HFFc6 (cell line): Measurements from ENCODE around the gene TGIF1. TPM values are rescaled to one million over a fixed set of nuclear protein-coding genes. Genes with fewer than 3 reads are reported as not detected.

Experiments used
- DNase-seq: peaks from one replicate; pipeline ENCODE4 v3.0.0-alpha.2; 2018
- H3K27ac Mint-ChIP-seq: 2 replicates; pipeline ENCODE4 v1.8.0; 2020; ENCODE audit warnings: mild to moderate bottlenecking, mixed read lengths
- H3K27me3 Mint-ChIP-seq: 2 replicates; pipeline ENCODE4 v1.8.0; 2021; ENCODE audit warnings: mild to moderate bottlenecking, moderate library complexity, mixed read lengths; ENCODE audit not compliant: insufficient read depth
- H3K36me3 Mint-ChIP-seq: 2 replicates; pipeline ENCODE4 v1.8.0; 2021; ENCODE audit warnings: low read depth, mixed read lengths
- H3K4me1 Mint-ChIP-seq: 2 replicates; pipeline ENCODE4 v1.8.0; 2020; ENCODE audit warnings: low read depth, mixed read lengths
- H3K4me3 Mint-ChIP-seq: 2 replicates; pipeline ENCODE4 v1.8.0; 2020; ENCODE audit warnings: mild to moderate bottlenecking, moderate library complexity, mixed read lengths
- H3K9me3 Mint-ChIP-seq: 2 replicates; pipeline ENCODE4 v1.8.0; 2020; ENCODE audit warnings: mild to moderate bottlenecking, mixed read lengths
- total RNA-seq, 6 experiments: library from RNA; stranded (reverse); fragmentation: NEBNext Ultra II Directional; extraction: Animal tissue kit (Norgen Biotek cat#: 25700); gene quantifications; 2 replicates in 1 of 6; 3 replicates in 5 of 6; pipeline ENCODE4 v1.2.3, GENCODE V29; 2021
- TF ChIP-seq, protein P1 (sequence below): fragments of 200-600 bp; sonication (generic); IDR thresholded peaks from 2 replicates; pipeline ENCODE4 v1.5.0; 2021; ENCODE audit warnings: antibody characterized with exemption, mild to moderate bottlenecking

TGIF1 gene
- total RNA-seq, 6 experiments from 2014 or later, result 41.3 to 59.9 (median 55.8) TPM

DNA sequence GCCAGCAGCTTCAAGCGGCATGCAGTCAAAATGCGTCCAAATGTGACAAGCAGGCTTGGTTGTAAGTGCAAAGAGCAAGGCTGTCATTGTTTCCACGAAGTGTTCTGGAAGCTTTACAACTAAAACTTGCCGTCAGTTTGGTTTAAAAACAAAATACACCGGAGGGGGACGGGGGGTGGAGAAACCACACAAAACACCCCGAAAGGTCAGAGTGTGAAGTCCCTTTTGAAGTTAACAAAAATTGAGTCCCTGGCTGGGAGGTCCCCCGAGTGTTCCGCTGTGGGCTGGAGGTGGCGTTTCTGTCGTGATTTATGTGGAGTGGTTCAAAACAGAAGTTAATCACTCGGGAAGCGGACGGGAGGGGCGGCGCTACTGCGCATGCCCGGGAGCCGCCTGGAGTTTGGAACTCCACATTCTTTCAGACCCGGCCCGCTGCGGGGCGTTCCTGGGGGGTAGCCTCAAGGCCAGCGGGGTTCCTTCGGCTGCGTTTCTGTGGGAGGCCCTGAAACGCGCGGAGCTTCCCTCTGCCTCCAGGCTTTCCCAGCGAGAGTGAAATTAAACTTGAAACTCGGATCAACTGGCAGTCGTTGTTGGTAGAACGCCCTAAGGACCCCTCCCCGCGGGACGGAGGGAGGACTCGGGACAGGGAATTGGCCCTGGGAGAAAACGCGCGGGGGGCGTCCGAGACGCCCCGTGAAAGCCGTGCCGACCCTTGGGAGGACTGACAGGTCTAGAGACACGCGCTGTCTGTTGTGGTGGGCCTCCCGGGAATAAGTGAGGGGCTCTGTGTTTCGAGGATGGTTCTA lies 1.4 kb downstream of the TGIF1 start:
- H3K27me3 Mint-ChIP-seq, result peaks cover 30% of the 10 kb centered on the region
- DNase-seq, result peak; percentile 87
- H3K9me3 Mint-ChIP-seq, result no peaks in the 10 kb centered on the region
- TF ChIP-seq, protein P1, sequence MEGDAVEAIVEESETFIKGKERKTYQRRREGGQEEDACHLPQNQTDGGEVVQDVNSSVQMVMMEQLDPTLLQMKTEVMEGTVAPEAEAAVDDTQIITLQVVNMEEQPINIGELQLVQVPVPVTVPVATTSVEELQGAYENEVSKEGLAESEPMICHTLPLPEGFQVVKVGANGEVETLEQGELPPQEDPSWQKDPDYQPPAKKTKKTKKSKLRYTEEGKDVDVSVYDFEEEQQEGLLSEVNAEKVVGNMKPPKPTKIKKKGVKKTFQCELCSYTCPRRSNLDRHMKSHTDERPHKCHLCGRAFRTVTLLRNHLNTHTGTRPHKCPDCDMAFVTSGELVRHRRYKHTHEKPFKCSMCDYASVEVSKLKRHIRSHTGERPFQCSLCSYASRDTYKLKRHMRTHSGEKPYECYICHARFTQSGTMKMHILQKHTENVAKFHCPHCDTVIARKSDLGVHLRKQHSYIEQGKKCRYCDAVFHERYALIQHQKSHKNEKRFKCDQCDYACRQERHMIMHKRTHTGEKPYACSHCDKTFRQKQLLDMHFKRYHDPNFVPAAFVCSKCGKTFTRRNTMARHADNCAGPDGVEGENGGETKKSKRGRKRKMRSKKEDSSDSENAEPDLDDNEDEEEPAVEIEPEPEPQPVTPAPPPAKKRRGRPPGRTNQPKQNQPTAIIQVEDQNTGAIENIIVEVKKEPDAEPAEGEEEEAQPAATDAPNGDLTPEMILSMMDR, result 0 out of 2 replicates have a peak, but pooled peaks have one; percentile 10
- peak overlapping the region; percentile 94 for H3K4me3 Mint-ChIP-seq
- H3K4me1 Mint-ChIP-seq, result peaks cover 46% of the 10 kb centered on the region
- peak overlapping the region; percentile 99 for H3K27ac Mint-ChIP-seq
- peaks cover 17% of the 10 kb centered on the region for H3K36me3 Mint-ChIP-seq

GRCh38 chr18:3451989-3452749 lies 2.2 kb downstream of the TGIF1 start:
- peak overlapping the region; percentile 94 for H3K4me3 Mint-ChIP-seq
- TF ChIP-seq, protein P1, result no peak
- H3K9me3 Mint-ChIP-seq, result no peaks in the 10 kb centered on the region
- DNase-seq, result peak; percentile 29
- H3K4me1 Mint-ChIP-seq, result peaks cover 46% of the 10 kb centered on the region
- H3K27me3 Mint-ChIP-seq, result peaks cover 31% of the 10 kb centered on the region
- peak overlapping the region; percentile 99 for H3K27ac Mint-ChIP-seq
- peaks cover 25% of the 10 kb centered on the region for H3K36me3 Mint-ChIP-seq

- H3K4me1 Mint-ChIP-seq, result peaks cover 54% of the 10 kb centered on the region
These were observed 3.0 kb downstream of the TGIF1 start for GRCh38 chr18:3452750-3453539.

DNA sequence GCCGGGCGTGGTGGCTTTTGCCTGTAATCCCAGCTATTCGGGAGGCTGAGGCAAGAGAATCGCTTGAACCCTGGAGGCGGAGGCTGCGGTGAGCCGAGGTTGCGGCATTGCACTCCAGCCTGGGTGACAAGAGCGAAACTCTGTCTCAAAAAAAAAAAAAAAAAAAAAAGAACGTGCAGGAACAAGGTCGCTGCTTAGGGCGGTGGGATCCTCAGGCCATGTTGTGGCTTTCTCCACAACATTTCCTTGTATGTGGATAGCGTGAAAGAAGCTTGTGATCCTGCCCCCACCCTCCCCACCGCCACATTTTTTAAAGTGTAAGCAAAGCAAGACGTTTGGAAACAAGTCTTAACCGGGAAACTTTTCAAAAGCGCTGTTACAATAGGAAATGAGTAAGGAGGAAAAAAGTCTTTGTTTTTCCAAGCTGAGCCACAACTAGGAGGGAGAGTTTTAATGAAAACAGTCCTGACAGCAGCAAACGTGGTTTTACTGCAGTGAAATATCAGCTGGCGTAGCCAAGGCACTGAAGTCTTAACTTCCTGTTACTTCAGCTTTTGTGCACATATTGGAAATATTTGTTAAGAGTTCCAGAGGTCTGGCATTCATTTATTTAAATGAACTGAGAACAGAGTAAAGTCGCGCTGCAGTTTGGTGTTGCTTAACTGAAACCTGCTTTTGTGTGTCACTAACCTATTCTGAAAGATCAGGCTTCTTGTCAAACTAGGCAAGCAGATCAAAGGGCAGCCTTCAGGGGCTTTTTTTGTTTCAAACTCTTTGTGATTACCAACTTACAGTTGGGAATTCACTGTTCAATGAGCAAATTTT lies 3.8 kb downstream of the TGIF1 start:
- no peaks in the 10 kb centered on the region for H3K9me3 Mint-ChIP-seq
- H3K27ac Mint-ChIP-seq, result peak overlapping the region; percentile 99
- peaks cover 40% of the 10 kb centered on the region for H3K36me3 Mint-ChIP-seq
- peaks cover 62% of the 10 kb centered on the region for H3K4me1 Mint-ChIP-seq
- H3K4me3 Mint-ChIP-seq, result peak overlapping the region; percentile 94
- peaks cover 28% of the 10 kb centered on the region for H3K27me3 Mint-ChIP-seq
- peak; percentile 98 for DNase-seq
- TF ChIP-seq, protein P1, result no peak

More at GRCh38 chr18:3452750-3453539, 3.0 kb downstream of the TGIF1 start:
- Mint-ChIP-seq H3K36me3 (peaks cover 33% of the 10 kb centered on the region), H3K27me3 (peaks cover 33% of the 10 kb centered on the region), H3K4me3 (peak overlapping the region; percentile 94), H3K27ac (peak overlapping the region; percentile 99), H3K9me3 (no peaks in the 10 kb centered on the region)
- TF ChIP-seq, protein P1, result no peak
- DNase-seq, result peak; percentile 8
